RWPE1 (cell line): ENCODE measurements around the gene MYZAP.
A peak's percentile ranks its signal among the peaks of the same experiment; 100 is the strongest.

Experiments
- CTCF ChIA-PET: fragments of 350-600 bp; sonication (Branson Sonifier 250); formaldehyde crosslinking; extraction: SDS; loops from one replicate; lab custom pipeline; 2021; lab: Yijun Ruan, JAX
- POLR2A ChIA-PET: fragments of 400-600 bp; formaldehyde crosslinking; extraction: SDS; loops from one replicate; lab custom pipeline; 2020; ENCODE audit warnings: antibody characterized with exemption; ENCODE audit not compliant: low non-redundant PET; lab: Yijun Ruan, JAX
- DNase-seq: peaks from one replicate; pipeline ENCODE4 v3.0.0; 2012; ENCODE audit warnings: low spot score
- H3K27ac ChIP-seq: fragments of 450-650 bp; 2 replicates; pipeline ENCODE4 v1.5.1; 2017
- CTCF ChIP-seq: fragments of 450-650 bp; conservative IDR thresholded peaks from 2 replicates; pipeline ENCODE4 v1.5.1; 2017; ENCODE audit warnings: low read depth, mild to moderate bottlenecking

MYZAP gene

GRCh38 chr15:57592426-57592825 lies 722 bp downstream of the MYZAP start:
- peak overlapping the region; percentile 32 for H3K27ac ChIP-seq
- DNase-seq: no peak
- TF ChIP-seq CTCF: no peak
- ChIA-PET CTCF (interaction anchor here (0.6 to 0.8 kb wide), 2 partner anchors 115 to 238 kb away, joined by 3 read pairs; no protein-coding TSS in a partner anchor), POLR2A (no interaction called here)

GRCh38 chr15:57592836-57593420 lies 1.2 kb downstream of the MYZAP start:
- ChIA-PET POLR2A (no interaction called here), CTCF (interaction anchor here (0.6 kb wide), 1 partner anchor 238 kb away, joined by 3 read pairs; no protein-coding TSS in a partner anchor)
- H3K27ac ChIP-seq: no peak overlapping the region
- TF ChIP-seq CTCF: no peak
- DNase-seq: no peak

GRCh38 chr15:57594479-57594878 lies 2.8 kb downstream of the MYZAP start:
- no peak for TF ChIP-seq CTCF
- no peak overlapping the region for H3K27ac ChIP-seq
- DNase-seq: no peak
- POLR2A ChIA-PET: no interaction called here
- CTCF ChIA-PET: no interaction called here

GRCh38 chr15:57595011-57595866 lies 3.5 kb downstream of the MYZAP start:
- ChIA-PET POLR2A (no interaction called here), CTCF (interaction anchor here (1.2 kb wide), 1 partner anchor 17 kb away, joined by 4 read pairs; no protein-coding TSS in a partner anchor)
- DNase-seq: no peak
- no peak overlapping the region for H3K27ac ChIP-seq
- TF ChIP-seq CTCF: no peak

GRCh38 chr15:57596301-57596855 lies 4.7 kb downstream of the MYZAP start:
- CTCF ChIA-PET: interaction anchor here (1.2 kb wide), 1 partner anchor 16 kb away, joined by 4 read pairs; no protein-coding TSS in a partner anchor
- POLR2A ChIA-PET: no interaction called here
- DNase-seq: no peak
- no peak for TF ChIP-seq CTCF
- H3K27ac ChIP-seq: peak overlapping the region; percentile 63

- TF ChIP-seq CTCF: no peak
- ChIA-PET CTCF (interaction anchor here (0.9 kb wide), 2 partner anchors 55 to 264 kb away, joined by 3 read pairs; no protein-coding TSS in a partner anchor), POLR2A (no interaction called here)
- DNase-seq: peak; percentile 60
- peak overlapping the region; percentile 63 for H3K27ac ChIP-seq
Observed at GRCh38 chr15:57596978-57597377, 5.3 kb downstream of the MYZAP start.
